ENCODE data around the gene WDR1. TPM values are rescaled to one million over a fixed set of nuclear protein-coding genes. Genes with fewer than 3 reads are reported as not detected.
A peak's percentile ranks its signal among the peaks of the same experiment; 100 is the strongest.

Gene WDR1
- total RNA-seq: 183 TPM
- long read RNA-seq, transcript WDR1-203 (15 exons, 3,142 nt): major isoform, 423 of 496 reads
- long read RNA-seq, transcript WDR1-202 (12 exons, 2,722 nt): minor isoform, 8 of 496 reads
- long read RNA-seq, partial matches to known transcripts: 45 of 496 reads
- long read RNA-seq, other reads (novel, unspliced or antisense): 19 of 496 reads

DNA sequence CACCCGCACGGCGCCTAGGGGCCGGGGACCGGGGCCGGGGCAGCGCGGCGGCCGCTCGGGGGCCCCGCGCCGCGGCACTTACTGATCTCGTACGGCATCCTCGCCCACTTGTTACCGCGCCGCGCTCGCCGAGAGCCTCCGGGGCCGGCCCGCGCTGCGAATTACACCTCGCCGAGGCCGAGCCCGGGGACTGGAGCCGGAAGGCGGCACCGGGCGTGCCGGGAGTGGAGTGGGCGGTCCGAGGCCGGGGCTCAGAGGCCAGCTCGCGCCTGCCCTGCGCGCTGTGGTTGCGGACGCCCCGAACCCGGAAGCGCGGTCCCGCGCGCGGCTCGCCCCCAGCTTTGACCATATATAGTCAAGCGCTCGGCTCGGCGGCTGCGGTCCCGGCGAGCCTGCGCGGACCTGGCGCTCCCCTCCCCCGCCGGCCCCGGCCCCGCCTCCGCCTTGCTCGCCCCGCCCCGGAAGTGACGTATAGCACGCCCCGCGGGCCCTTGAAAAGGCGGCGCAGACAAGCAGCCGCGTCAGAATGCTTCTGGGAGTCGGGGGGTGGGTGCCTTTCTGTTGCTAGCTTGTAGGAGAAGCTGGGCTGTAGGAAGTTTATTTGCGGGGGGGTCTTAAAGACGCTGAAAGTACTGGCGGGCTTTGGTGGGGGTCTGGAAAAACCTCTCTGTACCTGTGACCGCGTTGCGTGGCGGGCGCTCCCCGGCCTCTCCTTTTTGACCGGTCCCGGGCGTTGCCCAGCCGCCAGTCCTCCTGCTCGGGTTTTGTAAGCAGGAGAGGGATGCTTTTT is at the start of gene WDR1:
WDR1 (minus strand) TSS at position 231 of the 790 bp plus-strand sequence; CDS start at position 98, 133 bp downstream.
- intact Hi-C loops (cut with DNase I): no loop called here
- DNase-seq: peak; percentile 99
- peak; percentile 98 for ATAC-seq (ENCODE audit: poor library complexity)

DNA sequence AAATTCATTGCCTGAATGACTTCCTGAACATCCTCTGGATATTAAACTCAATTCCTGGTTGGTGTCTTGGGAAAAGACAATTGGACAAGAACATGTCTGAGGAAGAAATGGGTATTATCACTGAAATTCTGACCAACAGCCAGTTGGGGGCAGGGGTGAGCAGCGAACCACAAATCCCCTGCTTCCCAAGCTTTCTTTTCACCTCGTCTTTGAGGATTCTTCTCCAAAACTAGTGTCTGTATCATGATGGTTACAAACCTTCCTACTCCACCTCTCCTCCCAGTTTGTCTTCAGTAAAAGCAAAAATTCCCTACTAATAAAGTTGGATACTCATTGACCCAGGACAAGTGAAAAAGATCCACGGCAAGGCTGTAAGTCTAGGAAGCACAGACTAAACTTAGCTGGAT is 48.3 kb upstream of the WDR1 start:
- no peak for DNase-seq
- intact Hi-C loops (cut with DNase I): no loop called here
- peak; percentile 47 for ATAC-seq (ENCODE audit: poor library complexity)

- intact Hi-C loops (cut with DNase I): no loop called here
- DNase-seq (no peak), ATAC-seq (ENCODE audit: poor library complexity) (peak; percentile 65)
Observed at GRCh38 chr4:10163296-10163695, 46.7 kb upstream of the WDR1 start.

GRCh38 chr4:10162341-10163000 is 45.9 kb upstream of the WDR1 start:
- ATAC-seq (ENCODE audit: poor library complexity): no peak
- intact Hi-C loops (cut with DNase I): no loop called here
- DNase-seq: no peak

DNA sequence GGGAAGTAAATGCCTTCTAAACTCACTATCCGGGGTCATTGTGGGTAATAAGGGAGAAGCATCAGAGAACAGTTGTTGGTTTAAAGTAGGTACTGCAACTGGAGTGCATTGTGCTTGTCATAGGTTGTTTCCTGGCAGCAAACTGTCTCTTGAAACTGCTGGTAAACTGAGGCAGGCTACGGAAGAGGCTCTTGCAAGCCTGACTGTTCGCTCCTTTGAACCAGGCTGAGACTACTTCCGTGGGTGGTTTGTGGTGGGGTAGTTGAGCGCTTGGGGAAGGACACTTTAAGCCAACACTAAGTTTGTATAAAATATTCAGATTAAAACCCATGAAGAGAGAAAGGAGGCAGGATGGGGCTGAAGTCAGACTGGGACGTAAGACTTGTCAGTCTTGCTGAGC is 45.2 kb upstream of the WDR1 start:
- DNase-seq (no peak), ATAC-seq (ENCODE audit: poor library complexity) (no peak)
- intact Hi-C loops (cut with DNase I): no loop called here

DNA sequence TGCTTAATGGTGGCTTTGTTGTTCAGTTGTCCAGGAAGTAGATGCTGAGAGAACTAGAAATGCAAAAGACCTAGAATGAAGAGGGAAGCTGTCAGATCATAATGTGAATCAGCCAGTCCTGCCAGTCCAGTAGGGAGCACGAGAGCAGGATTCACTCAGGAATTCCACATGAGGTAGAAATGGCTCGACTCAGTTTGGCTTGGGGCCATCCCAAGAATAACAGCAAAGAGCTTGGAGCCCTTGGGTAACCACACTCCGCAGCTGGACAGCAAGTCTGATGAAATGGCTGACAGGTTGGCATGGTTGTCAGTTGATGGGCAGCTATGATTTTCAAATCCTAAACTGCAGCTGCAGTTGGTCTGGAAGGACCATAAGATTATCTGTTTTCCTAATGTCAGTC is 44.5 kb upstream of the WDR1 start:
- intact Hi-C loops (cut with DNase I): no loop called here
- DNase-seq: no peak
- peak; percentile 36 for ATAC-seq (ENCODE audit: poor library complexity)

DNA sequence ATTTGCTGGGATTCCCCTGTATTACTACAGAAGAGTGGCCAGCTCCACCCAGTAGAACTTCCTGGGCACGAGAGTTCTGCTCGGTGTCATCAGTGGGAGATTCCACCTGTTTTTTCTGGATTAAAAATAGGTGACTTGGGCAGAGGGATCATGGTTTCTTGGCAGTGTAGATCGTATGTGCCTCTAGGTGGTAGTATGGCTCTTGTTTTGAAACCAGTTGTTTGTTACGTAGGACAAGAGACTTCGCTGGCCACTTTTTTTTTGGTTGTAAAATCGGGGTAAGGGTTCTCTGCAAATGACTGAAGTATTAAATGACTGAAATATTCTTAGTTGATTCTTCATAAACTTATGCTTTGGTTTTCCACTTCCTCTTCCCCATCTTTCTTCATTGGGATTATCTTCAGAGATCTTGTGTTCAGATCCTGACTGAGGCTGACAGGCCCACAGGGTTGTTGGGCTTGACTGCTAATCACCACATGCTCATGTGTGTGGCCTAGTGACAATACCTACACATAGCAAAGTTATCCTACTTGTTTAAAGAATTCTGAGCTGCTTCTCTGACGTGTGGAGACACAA is 43.8 kb upstream of the WDR1 start:
- ATAC-seq (ENCODE audit: poor library complexity): peak; percentile 76
- DNase-seq: no peak
- intact Hi-C loops (cut with DNase I): no loop called here

DNA sequence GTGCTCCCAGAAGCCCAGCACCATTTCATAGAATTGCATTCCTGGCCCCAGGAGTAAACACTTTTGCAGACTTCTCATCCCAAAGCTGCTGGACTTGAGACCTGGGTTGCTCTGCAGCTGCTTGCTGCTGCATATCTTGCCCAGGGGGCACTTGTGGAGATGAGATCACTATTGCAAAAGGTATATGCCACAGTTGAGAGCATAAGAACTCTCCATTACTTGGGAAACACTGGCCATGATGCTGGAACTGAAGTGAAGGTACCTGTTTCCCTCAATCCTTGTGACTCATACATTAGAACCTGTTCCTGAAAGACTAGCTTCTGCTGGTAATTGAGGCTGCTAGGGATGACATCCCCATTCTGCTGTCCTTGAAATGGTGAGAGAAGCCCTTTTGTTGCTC is 43.1 kb upstream of the WDR1 start:
- intact Hi-C loops (cut with DNase I): loop anchor here (2.0 to 5.0 kb wide), 2 partner anchors 245 to 388 kb away; no protein-coding TSS in a partner anchor
- DNase-seq (no peak), ATAC-seq (ENCODE audit: poor library complexity) (no peak)

DNA sequence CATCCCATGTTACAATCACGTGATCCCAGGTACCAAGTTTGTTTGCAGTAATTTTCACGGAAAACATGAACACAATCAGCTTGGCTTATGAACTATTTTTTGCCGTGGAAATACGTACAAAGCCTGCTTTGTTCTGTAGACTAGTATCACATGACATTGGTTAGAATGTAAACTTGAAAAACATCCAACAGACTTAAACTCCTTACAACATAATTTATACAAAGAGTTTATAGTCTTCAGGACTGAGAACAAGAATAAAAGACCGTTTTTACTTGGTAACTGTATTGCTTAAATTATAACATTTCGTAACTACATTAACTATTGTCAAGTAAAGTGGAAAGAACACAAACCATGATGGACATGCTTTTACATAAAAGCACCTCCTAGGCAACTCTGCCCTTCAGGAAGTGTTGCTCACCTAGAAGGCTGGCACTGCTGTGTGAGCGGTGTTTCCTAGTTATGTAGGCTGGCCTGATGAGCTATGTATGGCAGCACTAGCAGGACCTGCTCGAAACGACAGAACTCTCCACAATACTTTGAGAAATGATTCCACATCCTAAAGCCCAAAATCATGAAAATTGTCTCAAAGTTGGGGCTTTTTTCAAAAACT is 41.8 kb upstream of the WDR1 start:
- DNase-seq: no peak
- ATAC-seq (ENCODE audit: poor library complexity): no peak
- intact Hi-C loops (cut with DNase I): loop anchor here (2.0 to 5.0 kb wide), 2 partner anchors 246 to 389 kb away; no protein-coding TSS in a partner anchor

DNA sequence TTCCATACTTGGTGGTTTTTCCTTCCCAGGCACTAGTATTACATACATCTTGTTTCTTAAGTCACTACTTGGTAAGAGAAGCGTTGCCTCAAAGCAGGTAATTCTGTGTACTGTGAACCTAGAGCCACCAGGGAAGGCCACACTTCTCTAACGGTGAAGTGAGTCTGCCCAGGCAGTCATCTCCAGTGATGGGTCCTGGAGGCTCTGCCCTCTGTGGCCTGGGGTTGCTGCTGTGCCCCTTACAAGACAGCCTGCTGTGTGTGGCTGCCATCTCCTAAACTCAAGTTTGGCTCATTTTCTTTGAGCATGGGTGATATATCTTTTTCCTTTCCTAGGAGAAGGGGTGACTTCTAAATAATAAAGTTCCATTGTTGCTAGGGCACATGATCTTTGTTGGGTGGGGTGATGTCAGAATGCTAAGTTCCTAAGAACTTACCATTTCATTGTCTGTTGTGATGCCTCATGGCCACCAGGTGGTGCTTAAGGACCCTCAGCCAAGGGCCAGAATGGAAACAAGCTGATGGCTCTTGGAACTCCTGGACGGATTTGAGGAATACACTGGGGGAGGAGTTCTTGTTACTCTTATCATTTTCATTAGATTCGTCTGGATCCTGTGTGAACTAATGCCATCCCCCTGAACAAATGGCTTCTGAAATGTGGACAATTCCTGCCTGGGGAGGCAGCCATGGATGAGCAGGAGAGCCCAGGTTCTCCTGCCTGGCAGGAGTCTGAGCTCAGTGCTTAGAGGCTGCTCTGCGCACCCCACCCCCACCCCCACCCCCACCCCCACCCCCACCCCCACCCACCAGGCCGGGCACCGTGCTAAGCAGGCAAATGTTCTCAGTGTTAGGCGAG is 41.1 kb upstream of the WDR1 start:
- ATAC-seq (ENCODE audit: poor library complexity): peak; percentile 67
- intact Hi-C loops (cut with DNase I): loop anchor here (2.0 to 5.0 kb wide), 2 partner anchors 247 to 390 kb away; no protein-coding TSS in a partner anchor
- peak; percentile 45 for DNase-seq

DNA sequence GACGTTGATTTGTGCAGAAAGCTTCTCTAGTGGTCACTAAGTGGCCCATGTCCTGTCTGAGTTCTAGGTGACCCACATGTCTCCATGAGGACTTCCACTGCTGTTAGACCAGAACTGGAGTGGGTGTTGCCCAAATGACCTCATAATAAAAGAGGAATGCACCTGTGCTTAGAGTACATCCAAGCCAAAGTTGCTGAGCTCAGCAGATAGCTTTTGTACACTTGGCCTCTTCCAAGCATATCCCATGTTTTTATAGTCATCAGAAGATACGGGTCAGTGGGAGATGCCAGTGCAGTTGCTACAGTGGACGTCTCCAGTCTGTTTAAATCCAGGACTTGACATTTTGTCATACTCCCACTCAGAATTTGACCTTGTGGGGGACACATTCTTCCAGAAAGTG is 37.6 kb upstream of the WDR1 start:
- ATAC-seq (ENCODE audit: poor library complexity): no peak
- intact Hi-C loops (cut with DNase I): no loop called here
- DNase-seq: no peak

DNA sequence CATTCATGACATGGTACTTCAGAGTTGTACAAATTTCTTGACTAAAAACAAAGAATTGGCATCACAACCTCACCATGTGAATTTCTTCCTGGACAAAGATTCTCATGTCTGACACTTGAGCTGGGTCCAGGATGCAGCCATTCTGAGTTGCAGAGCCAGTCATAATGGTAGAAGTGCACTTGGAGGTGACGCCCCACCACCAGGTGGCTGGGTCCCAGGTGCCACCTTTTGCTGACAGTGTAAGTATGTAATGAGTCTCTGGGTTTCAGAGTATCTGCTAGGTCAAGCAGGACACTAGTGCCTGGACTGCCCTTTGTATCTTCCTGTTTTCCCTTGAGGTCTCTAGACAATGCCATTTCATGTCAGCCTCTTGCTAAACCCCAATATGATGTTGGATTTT is 36.6 kb upstream of the WDR1 start:
- no peak for DNase-seq
- intact Hi-C loops (cut with DNase I): no loop called here
- ATAC-seq (ENCODE audit: poor library complexity): no peak

DNA sequence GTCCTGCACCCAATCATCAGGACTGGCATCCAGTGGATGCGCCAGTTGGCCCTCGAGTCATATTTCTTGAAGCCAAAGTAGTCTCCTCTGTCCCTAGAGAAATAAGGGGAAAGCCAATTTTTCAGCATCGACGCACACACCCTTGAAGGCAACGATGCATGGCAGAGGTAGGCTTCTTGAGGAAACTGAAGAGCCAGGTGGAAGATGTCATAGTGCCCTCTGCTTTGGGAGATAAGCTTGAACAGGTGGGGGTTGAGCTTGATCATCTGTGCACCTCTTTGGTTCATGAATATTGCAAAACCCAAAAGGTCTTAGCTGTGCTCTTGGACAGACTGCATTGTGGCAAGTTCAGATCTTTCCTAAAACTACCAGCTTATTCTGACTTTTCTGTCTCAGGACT is 34.6 kb upstream of the WDR1 start:
- ATAC-seq (ENCODE audit: poor library complexity): no peak
- DNase-seq: no peak
- intact Hi-C loops (cut with DNase I): no loop called here

- no peak for ATAC-seq (ENCODE audit: poor library complexity)
- intact Hi-C loops (cut with DNase I): no loop called here
- no peak for DNase-seq
Observed at GRCh38 chr4:10144966-10145365, 28.4 kb upstream of the WDR1 start.

GRCh38 chr4:10144479-10144878 is 27.9 kb upstream of the WDR1 start:
- intact Hi-C loops (cut with DNase I): no loop called here
- no peak for ATAC-seq (ENCODE audit: poor library complexity)
- no peak for DNase-seq

GRCh38 chr4:10143171-10143570 is 26.6 kb upstream of the WDR1 start:
- DNase-seq (no peak), ATAC-seq (ENCODE audit: poor library complexity) (no peak)
- intact Hi-C loops (cut with DNase I): no loop called here

- intact Hi-C loops (cut with DNase I): no loop called here
- ATAC-seq (ENCODE audit: poor library complexity): no peak
- no peak for DNase-seq
Observed at GRCh38 chr4:10140866-10141759, 24.5 kb upstream of the WDR1 start.

All from Right ventricle myocardium superior (tissue), 1 donor.